HEK293T (cell line): ENCODE measurements around the gene PUS7.

Experiments
- CTCF ChIA-PET: fragments of 350-600 bp; formaldehyde crosslinking; extraction: SDS; loops from one replicate; lab custom pipeline; 2021; ENCODE audit warnings: antibody characterized with exemption, inconsistent platforms; lab: Yijun Ruan, JAX
- POLR2A ChIA-PET: fragments of 350-600 bp; formaldehyde crosslinking; extraction: SDS; loops from one replicate; lab custom pipeline; 2020; ENCODE audit warnings: antibody characterized with exemption, inconsistent platforms; lab: Yijun Ruan, JAX
- DNase-seq: peaks from one replicate; pipeline ENCODE4 v3.0.0; 2012; ENCODE audit warnings: mixed read lengths; ENCODE audit errors: extremely low spot score
- ARNT ChIP-seq: fragments of 450-650 bp; IDR thresholded peaks from 2 replicates; pipeline ENCODE4 v1.6.1; 2017; ENCODE audit warnings: mild to moderate bottlenecking
- BHLHE40 ChIP-seq: fragments of 450-650 bp; IDR thresholded peaks from 2 replicates; pipeline ENCODE4 v1.6.1; 2016; ENCODE audit warnings: mild to moderate bottlenecking, moderate library complexity, borderline replicate concordance
- CTBP1 ChIP-seq: fragments of 450-650 bp; IDR thresholded peaks from 2 replicates; pipeline ENCODE4 v1.6.1; 2016; ENCODE audit warnings: borderline replicate concordance
- ELF4 ChIP-seq: fragments of 450-650 bp; IDR thresholded peaks from 2 replicates; pipeline ENCODE4 v1.6.1; 2017; ENCODE audit warnings: antibody characterized with exemption
- FOXA1 ChIP-seq: fragments of 450-650 bp; IDR thresholded peaks from 2 replicates; pipeline ENCODE4 v1.6.1; 2016; ENCODE audit warnings: mild to moderate bottlenecking
- FOXK2 ChIP-seq: fragments of 450-650 bp; IDR thresholded peaks from 2 replicates; pipeline ENCODE4 v1.6.1; 2016; ENCODE audit warnings: mild to moderate bottlenecking
- FOXM1 ChIP-seq: fragments of 450-650 bp; IDR thresholded peaks from 2 replicates; pipeline ENCODE4 v1.6.1; 2017; ENCODE audit warnings: mild to moderate bottlenecking, borderline replicate concordance
- HDGF ChIP-seq: fragments of 450-650 bp; IDR thresholded peaks from 2 replicates; pipeline ENCODE4 v1.6.1; 2017; ENCODE audit warnings: antibody characterized with exemption, borderline replicate concordance
- L3MBTL2 ChIP-seq: fragments of 450-650 bp; conservative IDR thresholded peaks from 2 replicates; pipeline ENCODE4 v1.6.1; 2016; ENCODE audit warnings: mild to moderate bottlenecking
- LEF1 ChIP-seq: fragments of 450-650 bp; IDR thresholded peaks from 2 replicates; pipeline ENCODE4 v1.6.1; 2017; ENCODE audit warnings: mild to moderate bottlenecking, borderline replicate concordance
- NFRKB ChIP-seq: fragments of 450-650 bp; IDR thresholded peaks from 2 replicates; pipeline ENCODE4 v1.6.1; 2016; ENCODE audit warnings: mild to moderate bottlenecking, moderate library complexity
- SP1 ChIP-seq: fragments of 450-650 bp; IDR thresholded peaks from 2 replicates; pipeline ENCODE4 v1.6.1; 2017
- SUZ12 ChIP-seq: fragments of 450-650 bp; IDR thresholded peaks from 2 replicates; pipeline ENCODE4 v1.6.1; 2016; ENCODE audit warnings: mild to moderate bottlenecking
- TARDBP ChIP-seq: fragments of 450-650 bp; IDR thresholded peaks from 2 replicates; pipeline ENCODE4 v1.6.1; 2016
- ZNF384 ChIP-seq: fragments of 450-650 bp; IDR thresholded peaks from 2 replicates; pipeline ENCODE4 v1.6.1; 2016
- TF ChIP-seq, protein P1 (sequence below): fragments of 450-650 bp; IDR thresholded peaks from 2 replicates; pipeline ENCODE4 v1.6.1; 2016

PUS7 gene

DNA sequence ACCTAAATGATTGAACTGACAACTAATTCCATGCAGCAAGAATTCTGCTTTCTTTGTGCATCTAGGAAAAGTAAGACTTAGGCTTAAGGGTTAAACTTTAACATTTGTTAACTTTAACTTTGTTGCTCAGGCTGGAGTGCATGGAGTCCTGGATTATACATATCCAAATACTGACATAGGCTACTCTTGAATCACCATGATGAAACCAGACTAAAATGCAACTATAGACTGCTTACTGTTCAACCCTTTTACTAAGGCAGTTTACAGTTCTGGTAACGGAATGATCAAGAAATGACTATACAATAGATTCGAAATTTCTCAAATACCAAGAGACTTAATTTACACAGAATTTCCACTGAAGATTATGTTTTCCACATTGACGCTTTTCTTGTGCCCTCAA is 52.0 kb downstream of the PUS7 start:
- ChIA-PET POLR2A (no interaction called here), CTCF (no interaction called here)
- DNase-seq, result no peak
- TF ChIP-seq L3MBTL2, result no peak
- no peak for TF ChIP-seq ARNT
- TF ChIP-seq NFRKB, result no peak

DNA sequence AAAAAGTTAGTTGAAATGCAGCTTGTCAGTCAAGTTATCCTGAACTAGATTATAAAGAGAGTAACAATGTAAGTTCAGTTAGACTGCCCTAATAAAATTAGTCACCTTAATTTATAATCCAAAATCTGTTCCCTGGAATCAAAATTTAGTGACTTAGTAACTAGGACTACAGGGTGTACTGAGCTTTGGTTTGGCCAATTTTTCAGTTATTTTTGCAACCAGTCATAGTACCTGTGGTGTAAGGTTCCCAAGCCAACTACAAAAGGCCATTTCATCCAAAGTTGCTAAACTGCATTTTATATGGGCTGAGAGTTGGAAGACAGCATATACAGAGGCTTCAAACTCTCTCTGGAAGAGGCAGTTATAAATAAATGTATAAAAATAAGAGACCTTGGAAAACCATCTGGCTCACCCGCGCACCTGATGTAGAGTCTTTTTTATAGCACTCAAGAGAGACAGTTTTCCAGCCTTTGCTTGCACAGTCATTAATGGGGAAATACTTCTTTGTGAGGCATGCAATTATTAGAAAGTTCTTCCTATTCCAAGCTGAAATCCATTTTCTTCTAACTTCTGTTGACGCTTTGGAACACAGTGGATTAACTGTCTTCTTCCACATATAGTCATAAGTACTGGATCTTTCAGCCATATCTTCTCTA is 59.2 kb downstream of the PUS7 start:
- DNase-seq, result no peak
- TF ChIP-seq NFRKB (no peak), BHLHE40 (no peak), ARNT (no peak), LEF1 (no peak), HDGF (no peak), CTBP1 (no peak), TARDBP (no peak)
- TF ChIP-seq, protein P1, sequence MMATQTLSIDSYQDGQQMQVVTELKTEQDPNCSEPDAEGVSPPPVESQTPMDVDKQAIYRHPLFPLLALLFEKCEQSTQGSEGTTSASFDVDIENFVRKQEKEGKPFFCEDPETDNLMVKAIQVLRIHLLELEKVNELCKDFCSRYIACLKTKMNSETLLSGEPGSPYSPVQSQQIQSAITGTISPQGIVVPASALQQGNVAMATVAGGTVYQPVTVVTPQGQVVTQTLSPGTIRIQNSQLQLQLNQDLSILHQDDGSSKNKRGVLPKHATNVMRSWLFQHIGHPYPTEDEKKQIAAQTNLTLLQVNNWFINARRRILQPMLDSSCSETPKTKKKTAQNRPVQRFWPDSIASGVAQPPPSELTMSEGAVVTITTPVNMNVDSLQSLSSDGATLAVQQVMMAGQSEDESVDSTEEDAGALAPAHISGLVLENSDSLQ, result no peak
- ChIA-PET POLR2A (no interaction called here), CTCF (interaction anchor here (0.6 kb wide), 1 partner anchor 22 kb away, joined by 3 read pairs; no protein-coding TSS in a partner anchor)

DNA sequence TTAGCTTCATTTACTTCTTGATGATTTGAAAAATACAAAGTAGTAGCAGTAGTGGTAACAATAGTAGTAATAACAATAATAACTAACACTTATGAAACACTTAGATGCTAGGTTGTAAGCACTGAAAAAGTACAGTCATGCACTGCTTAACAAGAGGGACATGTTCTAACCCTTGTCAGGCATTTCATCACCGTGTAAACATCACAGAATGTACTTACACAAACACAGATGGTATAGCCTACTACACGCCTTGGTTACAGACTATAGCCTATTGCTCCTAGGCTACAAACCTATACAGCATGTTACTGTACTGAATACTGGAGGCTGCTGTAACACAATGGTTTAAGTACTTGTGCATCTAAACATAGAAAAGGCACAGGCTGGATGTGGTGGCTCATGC is 60.6 kb downstream of the PUS7 start:
- DNase-seq, result no peak
- CTCF ChIA-PET, result interaction anchor here (0.9 kb wide), 1 partner anchor 10 kb away, joined by 3 read pairs; no protein-coding TSS in a partner anchor
- TF ChIP-seq L3MBTL2 (no peak), ELF4 (no peak), TARDBP (no peak), FOXM1 (no peak), HDGF (no peak), CTBP1 (no peak), SP1 (no peak), ARNT (no peak), SUZ12 (no peak), BHLHE40 (no peak), FOXK2 (no peak)
- POLR2A ChIA-PET, result no interaction called here

DNA sequence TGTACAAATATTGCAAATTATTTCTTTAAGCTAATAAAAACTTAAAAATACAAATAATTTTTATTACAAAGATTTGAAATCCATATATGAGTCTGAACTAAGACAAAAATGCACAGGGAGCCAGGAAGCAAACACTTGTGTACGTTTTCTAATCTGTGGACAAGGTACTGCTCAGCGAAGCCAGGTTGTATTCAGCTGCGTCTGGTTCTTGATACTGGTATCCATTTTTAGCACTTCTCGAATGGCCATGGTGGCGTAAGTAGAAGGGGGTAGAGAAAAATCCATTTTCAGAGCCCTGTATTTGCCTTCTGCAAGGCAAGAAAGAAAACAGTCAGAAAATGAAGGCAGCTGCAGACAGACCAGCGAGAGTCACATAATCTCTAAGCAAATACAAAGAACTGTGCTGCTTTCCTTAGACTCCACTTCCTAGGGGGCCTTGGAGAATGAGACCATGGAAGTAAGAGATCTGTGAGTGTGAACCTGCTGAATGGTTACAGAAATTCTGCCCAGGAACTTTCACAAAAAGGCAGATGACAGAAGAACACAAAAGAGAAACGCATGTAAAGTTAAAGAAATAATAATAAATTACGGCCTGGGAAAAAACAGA is 64.3 kb downstream of the PUS7 start:
- CTCF ChIA-PET, result no interaction called here
- POLR2A ChIA-PET, result no interaction called here
- TF ChIP-seq CTBP1 (no peak), FOXK2 (no peak), FOXM1 (no peak), SUZ12 (no peak), TARDBP (no peak), ARNT (no peak), L3MBTL2 (no peak)
- TF ChIP-seq, protein P1, result no peak
- DNase-seq, result no peak

- CTCF ChIA-PET, result interaction anchor here (0.7 kb wide), 1 partner anchor 722 kb away, joined by 3 read pairs; no protein-coding TSS in a partner anchor
- DNase-seq, result no peak
- TF ChIP-seq CTBP1 (no peak), L3MBTL2 (no peak), TARDBP (no peak), ELF4 (no peak), ZNF384 (no peak), SP1 (no peak)
- TF ChIP-seq, protein P1, result no peak
- POLR2A ChIA-PET, result interaction anchor here (0.7 kb wide), 1 partner anchor 119 kb away, joined by 3 read pairs; no protein-coding TSS in a partner anchor
Measured at GRCh38 chr7:105454921-105455320, 67.2 kb downstream of the PUS7 start.

GRCh38 chr7:105454095-105454747 is 67.8 kb downstream of the PUS7 start:
- POLR2A ChIA-PET, result no interaction called here
- TF ChIP-seq, protein P1, result no peak
- no peak for TF ChIP-seq L3MBTL2
- TF ChIP-seq TARDBP, result no peak
- no peak for TF ChIP-seq ELF4
- no peak for TF ChIP-seq HDGF
- no peak for TF ChIP-seq FOXM1
- TF ChIP-seq CTBP1, result no peak
- TF ChIP-seq SUZ12, result no peak
- TF ChIP-seq LEF1, result no peak
- TF ChIP-seq BHLHE40, result no peak
- no peak for TF ChIP-seq SP1
- TF ChIP-seq ZNF384, result no peak
- TF ChIP-seq FOXA1, result no peak

More at GRCh38 chr7:105454095-105454747, 67.8 kb downstream of the PUS7 start:
- no peak for DNase-seq
- CTCF ChIA-PET, result no interaction called here
